Nephron (organoid): ENCODE measurements around the gene CTXN1.

Experiments
- H3K27ac Mint-ChIP-seq, 3 experiments: 2 replicates each; pipeline ENCODE4 v1.8.0; 2020; ENCODE audit warnings: mixed read lengths in 3 of 3, mild to moderate bottlenecking in 2 of 3, moderate library complexity in 1 of 3
- H3K27me3 Mint-ChIP-seq: 2 replicates; pipeline ENCODE4 v1.8.0; 2021; ENCODE audit warnings: low read depth, mild to moderate bottlenecking, moderate library complexity, mixed read lengths
- H3K36me3 Mint-ChIP-seq: 2 replicates; pipeline ENCODE4 v1.8.0; 2020; ENCODE audit warnings: low read depth, mixed read lengths
- H3K4me1 Mint-ChIP-seq: 2 replicates; pipeline ENCODE4 v1.8.0; 2020; ENCODE audit warnings: mixed read lengths
- H3K4me3 Mint-ChIP-seq, 3 experiments: 2 replicates each; pipeline ENCODE4 v1.8.0; 2020; ENCODE audit warnings: mild to moderate bottlenecking in 3 of 3, mixed read lengths in 3 of 3, moderate library complexity in 2 of 3
- H3K9me3 Mint-ChIP-seq: 2 replicates; pipeline ENCODE4 v1.8.0; 2020; ENCODE audit warnings: mixed read lengths
- TF ChIP-seq, protein P1 (sequence below), 3 experiments: fragments of 200-600 bp; sonication (generic); IDR thresholded peaks; one replicate each; pipeline ENCODE4 v1.5.0; 2021; ENCODE audit warnings: antibody characterized with exemption in 3 of 3; ENCODE audit not compliant: unreplicated experiment in 3 of 3

The CTXN1 gene

GRCh38 chr19:7907122-7907521 is 18.8 kb downstream of the CTXN1 start:
- H3K4me3 Mint-ChIP-seq: peak overlapping the region in 2 of 3 experiments; percentile 43 to 56
- H3K4me1 Mint-ChIP-seq: peaks cover 21% of the 10 kb centered on the region
- H3K27me3 Mint-ChIP-seq: no peaks in the 10 kb centered on the region
- no peaks in the 10 kb centered on the region for H3K9me3 Mint-ChIP-seq
- TF ChIP-seq, protein P1, sequence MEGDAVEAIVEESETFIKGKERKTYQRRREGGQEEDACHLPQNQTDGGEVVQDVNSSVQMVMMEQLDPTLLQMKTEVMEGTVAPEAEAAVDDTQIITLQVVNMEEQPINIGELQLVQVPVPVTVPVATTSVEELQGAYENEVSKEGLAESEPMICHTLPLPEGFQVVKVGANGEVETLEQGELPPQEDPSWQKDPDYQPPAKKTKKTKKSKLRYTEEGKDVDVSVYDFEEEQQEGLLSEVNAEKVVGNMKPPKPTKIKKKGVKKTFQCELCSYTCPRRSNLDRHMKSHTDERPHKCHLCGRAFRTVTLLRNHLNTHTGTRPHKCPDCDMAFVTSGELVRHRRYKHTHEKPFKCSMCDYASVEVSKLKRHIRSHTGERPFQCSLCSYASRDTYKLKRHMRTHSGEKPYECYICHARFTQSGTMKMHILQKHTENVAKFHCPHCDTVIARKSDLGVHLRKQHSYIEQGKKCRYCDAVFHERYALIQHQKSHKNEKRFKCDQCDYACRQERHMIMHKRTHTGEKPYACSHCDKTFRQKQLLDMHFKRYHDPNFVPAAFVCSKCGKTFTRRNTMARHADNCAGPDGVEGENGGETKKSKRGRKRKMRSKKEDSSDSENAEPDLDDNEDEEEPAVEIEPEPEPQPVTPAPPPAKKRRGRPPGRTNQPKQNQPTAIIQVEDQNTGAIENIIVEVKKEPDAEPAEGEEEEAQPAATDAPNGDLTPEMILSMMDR (IDR thresholded peaks at IDR 0.05; ENCODE audit: unreplicated experiment in 3 of 3): no peak
- H3K36me3 Mint-ChIP-seq: peaks cover 7% of the 10 kb centered on the region
- no peak overlapping the region for H3K27ac Mint-ChIP-seq

DNA sequence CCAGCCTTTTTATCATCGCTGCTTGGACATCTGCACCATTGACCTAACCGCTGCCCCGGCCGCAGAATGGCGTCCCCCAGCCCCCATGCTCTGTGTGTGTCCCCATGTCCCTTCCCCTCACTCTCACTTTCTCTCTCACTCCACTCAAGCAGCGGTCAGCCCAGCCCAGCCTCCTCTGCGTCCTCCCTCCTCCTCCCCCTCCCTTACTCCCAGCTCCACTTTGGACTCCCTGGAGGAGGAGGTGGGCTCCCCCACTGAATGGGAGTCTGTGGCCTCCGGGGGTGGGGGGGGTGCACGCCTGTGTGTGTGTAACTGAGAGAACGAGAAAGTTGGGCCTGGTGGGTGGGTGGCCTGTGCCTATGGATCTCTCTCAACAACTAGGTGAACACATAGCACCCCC is 20.1 kb downstream of the CTXN1 start:
- Mint-ChIP-seq H3K27ac (peak overlapping the region in 2 of 3 experiments; percentile 71 to 79), H3K36me3 (no peaks in the 10 kb centered on the region), H3K4me1 (peaks cover 21% of the 10 kb centered on the region), H3K27me3 (no peaks in the 10 kb centered on the region), H3K4me3 (peak overlapping the region; percentile 84 to 89 (median 86)), H3K9me3 (no peaks in the 10 kb centered on the region)
- TF ChIP-seq, protein P1 (IDR thresholded peaks at IDR 0.05; ENCODE audit: unreplicated experiment in 3 of 3): no peak

DNA sequence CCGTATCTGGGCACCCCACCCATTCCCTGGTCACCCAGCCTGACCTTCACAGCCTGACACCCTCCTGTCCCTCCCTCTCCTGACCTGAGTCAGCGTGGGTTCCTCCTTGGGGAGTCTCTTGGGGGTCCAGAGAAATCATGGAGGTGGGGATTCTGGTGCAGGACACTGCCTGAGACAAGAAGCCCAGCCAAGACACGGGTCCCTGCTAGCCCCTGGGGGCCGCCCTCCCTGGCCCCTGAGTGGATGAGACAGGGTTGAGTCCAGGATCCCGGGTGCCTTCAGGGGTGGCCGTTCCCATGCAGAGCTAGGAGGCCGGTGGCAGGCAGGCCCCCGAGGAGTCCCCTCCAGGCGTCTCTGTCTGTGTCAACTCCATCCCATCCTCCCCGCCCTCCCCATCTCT is 20.7 kb downstream of the CTXN1 start:
- Mint-ChIP-seq H3K36me3 (no peaks in the 10 kb centered on the region), H3K27ac (peak overlapping the region; percentile 56 to 85 (median 84)), H3K9me3 (no peaks in the 10 kb centered on the region), H3K4me3 (peak overlapping the region; percentile 89 to 97 (median 95)), H3K27me3 (no peaks in the 10 kb centered on the region), H3K4me1 (peaks cover 21% of the 10 kb centered on the region)
- TF ChIP-seq, protein P1 (IDR thresholded peaks at IDR 0.05; ENCODE audit: unreplicated experiment in 3 of 3): no peak

- peak overlapping the region; percentile 89 to 97 (median 95) for H3K4me3 Mint-ChIP-seq
- TF ChIP-seq, protein P1 (IDR thresholded peaks at IDR 0.05; ENCODE audit: unreplicated experiment in 3 of 3): no peak
- no peaks in the 10 kb centered on the region for H3K27me3 Mint-ChIP-seq
- peak overlapping the region; percentile 56 to 85 (median 84) for H3K27ac Mint-ChIP-seq
- no peaks in the 10 kb centered on the region for H3K9me3 Mint-ChIP-seq
- peaks cover 21% of the 10 kb centered on the region for H3K4me1 Mint-ChIP-seq
- no peaks in the 10 kb centered on the region for H3K36me3 Mint-ChIP-seq
These were observed 21.6 kb downstream of the CTXN1 start for GRCh38 chr19:7904074-7905020.

DNA sequence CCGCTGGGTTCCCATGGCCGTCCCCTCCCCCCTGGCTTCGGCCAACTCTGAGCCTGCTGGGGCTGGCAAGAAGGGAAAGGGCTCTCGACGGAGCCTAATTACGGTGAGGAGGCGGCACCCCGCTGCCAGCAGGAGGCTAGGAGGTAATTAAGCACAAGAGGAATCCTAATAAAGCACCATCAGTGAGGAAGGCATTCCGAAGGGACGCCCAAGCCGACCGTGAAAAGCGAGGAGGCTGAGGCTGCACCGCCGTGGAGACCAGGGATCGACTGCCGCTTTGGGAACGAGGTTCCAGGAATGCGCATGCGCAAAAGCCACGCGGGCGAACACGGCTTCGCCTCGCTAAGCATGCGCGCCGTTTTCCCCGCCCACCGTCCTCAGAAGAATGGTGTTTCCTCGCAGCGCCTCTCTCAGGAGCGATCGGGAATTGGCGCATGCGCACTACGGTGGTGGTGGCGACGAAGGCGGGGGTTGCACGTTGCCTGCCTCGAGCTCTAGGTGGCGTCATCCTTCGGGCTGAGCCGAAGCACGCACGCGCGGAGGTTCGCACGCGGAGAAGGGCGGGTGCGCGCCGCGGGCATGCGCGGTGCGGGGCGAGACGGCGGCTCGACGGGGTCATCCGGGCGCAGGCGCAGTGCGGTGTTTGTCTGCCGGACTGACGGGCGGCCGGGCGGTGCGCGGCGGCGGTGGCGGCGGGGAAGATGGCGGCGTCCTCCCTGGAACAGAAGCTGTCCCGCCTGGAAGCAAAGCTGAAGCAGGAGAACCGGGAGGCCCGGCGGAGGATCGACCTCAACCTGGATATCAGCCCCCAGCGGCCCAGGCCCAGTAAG is 22.5 kb downstream of the CTXN1 start, which contains the start of gene MAP2K7:
Gene MAP2K7 (plus strand): TSS at position 634 of the 830 bp plus-strand sequence. CDS start 68 bp downstream, at position 702.
- Mint-ChIP-seq H3K36me3 (no peaks in the 10 kb centered on the region), H3K4me3 (peak within 1 kb of the TSS; percentile 89 to 97 (median 95)), H3K27ac (peak within 1 kb of the TSS; percentile 75 to 95 (median 95)), H3K27me3 (no peaks in the 10 kb centered on the region), H3K9me3 (no peaks in the 10 kb centered on the region), H3K4me1 (peaks cover 21% of the 10 kb centered on the region)
- TF ChIP-seq, protein P1 (IDR thresholded peaks at IDR 0.05; ENCODE audit: unreplicated experiment in 3 of 3): peak; percentile 49 to 58 (median 51)
